ACHN (cell line): ENCODE data around the gene SAE1.
"Not testable (repeated sequence)": the region's sequence is repeated elsewhere in the genome, so short reads cannot be mapped to it uniquely, and the experiment has no call there.

ENCODE experiments used
- DNase-seq: peaks from one replicate; pipeline ENCODE4 v3.0.0-alpha.2; 2015
- in situ Hi-C: cut with HindIII; loops from 2 replicates; pipeline ENCODE4 v1.10.0; 2017; ENCODE audit warnings: low sequenced_read_pairs, low pct_ligation_motif_present, low pct_unique_long_range_greater_than_20kb

Gene SAE1

GRCh38 chr19:47243776-47244547, 113.3 kb downstream of the SAE1 start:
- peak; percentile 93 for DNase-seq
- in situ Hi-C loops = no loop called here

- peak; percentile 69 for DNase-seq
- in situ Hi-C loops = no loop called here
Observed at GRCh38 chr19:47247308-47247990, 116.8 kb downstream of the SAE1 start.

- DNase-seq, in situ Hi-C loops: not testable (repeated sequence)
Observed at GRCh38 chr19:47253016-47253415, 122.4 kb downstream of the SAE1 start.

- peak; percentile 56 for DNase-seq
- in situ Hi-C loops = no loop called here
Observed at GRCh38 chr19:47253467-47253881, 122.8 kb downstream of the SAE1 start.

GRCh38 chr19:47253970-47254369, 123.3 kb downstream of the SAE1 start:
- in situ Hi-C loops = no loop called here
- no peak for DNase-seq

- DNase-seq = peak; percentile 93
- in situ Hi-C loops = no loop called here
Observed at GRCh38 chr19:47255879-47256692, 125.5 kb downstream of the SAE1 start, which contains the start of gene CCDC9. TSS of gene CCDC9 (plus strand) at chr19:47256525. CDS start at chr19:47258401, 1,876 bp downstream.

- in situ Hi-C loops = no loop called here
- DNase-seq = peak; percentile 96
Observed at GRCh38 chr19:47256693-47257410, 126.2 kb downstream of the SAE1 start.

- in situ Hi-C loops = no loop called here
- DNase-seq = no peak
Observed at GRCh38 chr19:47257411-47258169, 127.0 kb downstream of the SAE1 start.

GRCh38 chr19:47258434-47258833, 127.8 kb downstream of the SAE1 start:
- in situ Hi-C loops = no loop called here
- no peak for DNase-seq

GRCh38 chr19:47258895-47259555, 128.4 kb downstream of the SAE1 start:
- in situ Hi-C loops = no loop called here

More at GRCh38 chr19:47258895-47259555, 128.4 kb downstream of the SAE1 start:
- DNase-seq = no peak
